K562 (cell line): ENCODE data around the gene BAMBI. TPM values are rescaled to one million over a fixed set of nuclear protein-coding genes. Genes with fewer than 3 reads are reported as not detected.
A peak's percentile ranks its signal among the peaks of the same experiment; 100 is the strongest.

ENCODE experiments used
- IRF1 ChIP-seq: sonication (generic); formaldehyde crosslinking; IDR thresholded peaks from 2 replicates; pipeline ENCODE4 v1.8.0; 2022; ENCODE audit warnings: missing genetic modification reagents, mild to moderate bottlenecking, borderline replicate concordance
- MCM7 ChIP-seq, 2 experiments: fragments of 450-650 bp; IDR thresholded peaks; 2 replicates each; pipeline ENCODE4 v1.6.1; 2016 to 2018
- MXD1 ChIP-seq: fragments of 250-450 bp; sonication (Bioruptor Pico); IDR thresholded peaks from 2 replicates; pipeline ENCODE4 v1.8.0; 2021; ENCODE audit warnings: borderline replicate concordance, mild to moderate bottlenecking, moderate library complexity; ENCODE audit not compliant: poor library complexity, severe bottlenecking
- NFIX ChIP-seq: fragments of 250-450 bp; sonication (Bioruptor Pico); IDR thresholded peaks from 2 replicates; pipeline ENCODE4 v1.4.0; 2020; ENCODE audit warnings: low read depth, mild to moderate bottlenecking, moderate library complexity
- NFRKB ChIP-seq: fragments of 450-650 bp; IDR thresholded peaks from 2 replicates; pipeline ENCODE4 v1.6.1; 2016; ENCODE audit warnings: low read depth
- NR2C1 ChIP-seq, 2 experiments: fragments of 450-650 bp; IDR thresholded peaks; 2 replicates each; pipeline ENCODE4 v1.6.1; 2017; ENCODE audit warnings: mild to moderate bottlenecking in 2 of 2, antibody characterized with exemption in 1 of 2, inconsistent platforms in 1 of 2, missing compliant biosample characterization in 1 of 2, missing genetic modification characterization in 1 of 2
- NR2F6 ChIP-seq: fragments of 450-650 bp; formaldehyde crosslinking; IDR thresholded peaks from 2 replicates; pipeline ENCODE4 v1.4.0; 2020; ENCODE audit warnings: mild to moderate bottlenecking
- PURB ChIP-seq: sonication (generic); formaldehyde crosslinking; IDR thresholded peaks from 2 replicates; pipeline ENCODE4 v1.9.0; 2021; ENCODE audit warnings: low read depth, mild to moderate bottlenecking, missing genetic modification reagents
- RBM25 ChIP-seq: fragments of 200-400 bp; formaldehyde crosslinking; IDR thresholded peaks from 2 replicates; pipeline ENCODE4 v1.6.1; 2018; ENCODE audit warnings: low read length, low read depth, moderate library complexity; ENCODE audit not compliant: severe bottlenecking
- REST ChIP-seq, 2 experiments: fragments of 450-650 bp; formaldehyde crosslinking in 1 of 2; IDR thresholded peaks; 2 replicates each; pipeline versions ENCODE4 v1.4.0 to v1.6.1; 2014 to 2020; ENCODE audit warnings: mild to moderate bottlenecking in 2 of 2, borderline replicate concordance in 1 of 2, low read depth in 1 of 2
- SIN3B ChIP-seq: fragments of 450-650 bp; IDR thresholded peaks from 2 replicates; pipeline ENCODE4 v1.6.1; 2017; ENCODE audit warnings: low read depth, mild to moderate bottlenecking, moderate library complexity
- SMAD3 ChIP-seq: fragments of 450-650 bp; formaldehyde crosslinking; conservative IDR thresholded peaks from 2 replicates; pipeline ENCODE4 v1.4.0; 2020; ENCODE audit warnings: mild to moderate bottlenecking
- STAT5A ChIP-seq: IDR thresholded peaks from 2 replicates; pipeline ENCODE4 v1.6.1; 2012; ENCODE audit warnings: low read length, inconsistent platforms, borderline replicate concordance
- ZNF143 ChIP-seq: sonication (generic); formaldehyde crosslinking; IDR thresholded peaks from 2 replicates; pipeline ENCODE4 v1.9.0; 2022; ENCODE audit warnings: mild to moderate bottlenecking, missing genetic modification reagents
- ZNF655 ChIP-seq: fragments of 250-450 bp; sonication (Bioruptor Pico); IDR thresholded peaks from 2 replicates; pipeline ENCODE4 v1.5.0; 2021
- polyA plus RNA-seq, 8 experiments: library from polyadenylated mRNA; depleted of rRNA in 4 of 8; stranded (reverse) in 5 of 8; unstranded in 3 of 8; fragments of >200 nt; fragmentation: Nextera tagmentation in 2 of 8; fragmentation: Illumina TruSeq in 1 of 8; extraction: Ambion mirVana in 2 of 8; extraction: Trizol in 1 of 8; gene quantifications; 2 replicates each; pipeline versions ENCODE4 v1.2.1 to v1.2.3, GENCODE V29; 2011 to 2014; ENCODE audit warnings: inconsistent platforms in 1 of 8, missing spikeins in 1 of 8
- total RNA-seq, 7 experiments: library from RNA; depleted of rRNA in 6 of 7; stranded (reverse); fragments of >200 nt in 6 of 7; fragmentation: Illumina TruSeq in 2 of 7; extraction: Trizol in 2 of 7; gene quantifications; 2 replicates each; pipeline versions ENCODE4 v1.2.1 to v1.2.3, GENCODE V29; 2011 to 2021; ENCODE audit warnings: low replicate concordance in 1 of 7

The BAMBI gene
- total and polyA plus RNA-seq, 9 of the 15 experiments (the other 6 are each of a cell fraction or from before 2014, with no cell fraction given), result 2.0 to 21.8 (median 13.5) TPM

- TF ChIP-seq REST (IDR thresholded peaks at IDR 0.05; ENCODE audit: borderline replicate concordance) (no peak), REST (CRISPR knock-in tag; IDR thresholded peaks at IDR 0.05; ENCODE audit: low read depth) (no peak), ZNF143 (CRISPR knock-in tag) (no peak), PURB (CRISPR knock-in tag) (no peak), MXD1 (CRISPR knock-in tag) (no peak), MCM7 (IDR thresholded peaks at IDR 0.05) (no peak), IRF1 (no peak), SIN3B (no peak), RBM25 (no peak), STAT5A (peak; percentile 55; the same call in 1 of the 2 replicates), NFIX (CRISPR knock-in tag) (no peak), NFRKB (no peak), SMAD3 (CRISPR knock-in tag) (no peak), ZNF655 (no peak), NR2C1 (IDR thresholded peaks at IDR 0.05) (no peak), NR2C1 (tag; IDR thresholded peaks at IDR 0.05) (no peak), NR2F6 (CRISPR knock-in tag) (no peak)
These were observed 1.6 kb downstream of the BAMBI start (continued) for GRCh38 chr10:28678687-28679457.
